H1 (cell line): ENCODE results near the gene AGBL4. TPM values are rescaled to one million over a fixed set of nuclear protein-coding genes. Genes with fewer than 3 reads are reported as not detected.

Experiments used
- HDAC2 ChIP-seq, 2 experiments: fragments of 300-600 bp in 1 of 2; sonication (generic) in 1 of 2; IDR thresholded peaks; 2 replicates each; pipeline ENCODE4 v1.6.1; 2011 to 2012; ENCODE audit warnings: low read depth in 2 of 2, low read length in 2 of 2, mild to moderate bottlenecking in 2 of 2, moderate library complexity in 2 of 2, borderline replicate concordance in 1 of 2, inconsistent platforms in 1 of 2
- KDM5A ChIP-seq: fragments of 200-600 bp; IDR thresholded peaks from 2 replicates; pipeline ENCODE4 v1.7.1; 2012; ENCODE audit warnings: mild to moderate bottlenecking, low read length, inconsistent platforms, mixed read lengths
- MAFK ChIP-seq: IDR thresholded peaks from 2 replicates; pipeline ENCODE4 v1.6.1; 2012; ENCODE audit warnings: low read depth, mild to moderate bottlenecking, improper control_type of control experiment, low read length
- RBBP5 ChIP-seq: IDR thresholded peaks from 2 replicates; pipeline ENCODE4 v1.7.1; 2012; ENCODE audit warnings: low read depth, mild to moderate bottlenecking, inconsistent platforms, low read length, moderate library complexity, borderline replicate concordance
- polyA plus RNA-seq, 7 experiments: library from polyadenylated mRNA; depleted of rRNA in 3 of 7; stranded (reverse) in 5 of 7; unstranded in 2 of 7; fragments of >200 nt in 5 of 7; fragments of 200-250 nt in 2 of 7; gene quantifications; 1 replicate in 5 of 7; 2 replicates in 1 of 7; 4 replicates in 1 of 7; pipeline versions ENCODE4 v1.2.1 to v1.2.3, GENCODE V29; 2011 to 2013; ENCODE audit warnings: missing spikeins in 2 of 7, mixed read lengths in 2 of 7
- total RNA-seq: library from RNA; stranded (reverse); fragmentation: NEBNext Ultra II Directional; extraction: Animal tissue kit (Norgen Biotek cat#: 25700); gene quantifications from 2 replicates; pipeline ENCODE4 v1.2.1, GENCODE V29; 2021
- TF ChIP-seq, protein P1 (sequence below): fragments of 300-600 bp; sonication (generic); IDR thresholded peaks from 2 replicates; pipeline ENCODE4 v1.7.1; 2012; ENCODE audit warnings: low read length, moderate library complexity, mild to moderate bottlenecking, inconsistent platforms; ENCODE audit not compliant: insufficient replicate concordance
- TF ChIP-seq, protein P2 (sequence below): IDR thresholded peaks from 2 replicates; pipeline ENCODE4 v1.6.1; 2012; ENCODE audit warnings: inconsistent platforms
- TF ChIP-seq, protein P3 (sequence below), 3 experiments: IDR thresholded peaks; 1 replicate in 2 of 3; 2 replicates in 1 of 3; pipeline versions ENCODE4 v1.5.1 to v1.6.1; 2011; ENCODE audit warnings: low read length in 3 of 3, mild to moderate bottlenecking in 3 of 3, inconsistent platforms in 2 of 3, low read depth in 1 of 3, moderate library complexity in 1 of 3; ENCODE audit not compliant: insufficient read depth in 1 of 3; ENCODE audit errors: control extremely low read depth in 1 of 3

AGBL4 gene
- total and polyA plus RNA-seq, 2 of the 8 experiments (the other 6 are each of a cell fraction or from before 2014, with no cell fraction given) = 0.41 to 0.45 TPM

DNA sequence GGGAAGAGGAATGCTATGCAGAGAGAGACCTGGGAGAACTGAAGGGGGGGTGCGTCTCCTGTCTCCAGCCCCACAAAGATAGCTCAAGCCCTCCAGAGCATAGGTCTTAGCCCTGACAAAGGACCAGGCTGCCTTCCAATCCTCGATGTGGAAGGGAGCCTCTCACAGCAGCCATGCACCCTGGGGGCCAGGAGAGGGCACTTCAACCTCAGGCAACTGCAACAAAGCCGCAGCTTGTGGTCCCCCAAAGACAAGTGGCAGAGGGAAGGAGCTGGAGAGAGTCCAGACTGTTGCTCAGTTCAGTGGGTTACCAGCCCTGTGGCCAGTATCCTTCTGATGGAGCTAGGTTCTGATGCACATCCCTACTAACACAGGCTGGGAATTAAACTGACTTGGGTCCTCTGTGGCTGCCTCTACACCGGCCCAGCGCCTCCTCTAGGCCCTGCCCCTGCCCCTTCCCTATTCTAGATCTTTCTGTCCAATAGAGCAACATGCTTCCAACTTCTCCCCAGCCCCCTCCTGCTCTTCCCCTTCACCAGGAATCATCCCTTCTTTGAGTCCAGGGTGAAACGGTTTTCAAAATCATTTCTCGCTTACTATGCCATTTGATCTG lies 1451.0 kb downstream of the AGBL4 start (continued):
- TF ChIP-seq, protein P1, sequence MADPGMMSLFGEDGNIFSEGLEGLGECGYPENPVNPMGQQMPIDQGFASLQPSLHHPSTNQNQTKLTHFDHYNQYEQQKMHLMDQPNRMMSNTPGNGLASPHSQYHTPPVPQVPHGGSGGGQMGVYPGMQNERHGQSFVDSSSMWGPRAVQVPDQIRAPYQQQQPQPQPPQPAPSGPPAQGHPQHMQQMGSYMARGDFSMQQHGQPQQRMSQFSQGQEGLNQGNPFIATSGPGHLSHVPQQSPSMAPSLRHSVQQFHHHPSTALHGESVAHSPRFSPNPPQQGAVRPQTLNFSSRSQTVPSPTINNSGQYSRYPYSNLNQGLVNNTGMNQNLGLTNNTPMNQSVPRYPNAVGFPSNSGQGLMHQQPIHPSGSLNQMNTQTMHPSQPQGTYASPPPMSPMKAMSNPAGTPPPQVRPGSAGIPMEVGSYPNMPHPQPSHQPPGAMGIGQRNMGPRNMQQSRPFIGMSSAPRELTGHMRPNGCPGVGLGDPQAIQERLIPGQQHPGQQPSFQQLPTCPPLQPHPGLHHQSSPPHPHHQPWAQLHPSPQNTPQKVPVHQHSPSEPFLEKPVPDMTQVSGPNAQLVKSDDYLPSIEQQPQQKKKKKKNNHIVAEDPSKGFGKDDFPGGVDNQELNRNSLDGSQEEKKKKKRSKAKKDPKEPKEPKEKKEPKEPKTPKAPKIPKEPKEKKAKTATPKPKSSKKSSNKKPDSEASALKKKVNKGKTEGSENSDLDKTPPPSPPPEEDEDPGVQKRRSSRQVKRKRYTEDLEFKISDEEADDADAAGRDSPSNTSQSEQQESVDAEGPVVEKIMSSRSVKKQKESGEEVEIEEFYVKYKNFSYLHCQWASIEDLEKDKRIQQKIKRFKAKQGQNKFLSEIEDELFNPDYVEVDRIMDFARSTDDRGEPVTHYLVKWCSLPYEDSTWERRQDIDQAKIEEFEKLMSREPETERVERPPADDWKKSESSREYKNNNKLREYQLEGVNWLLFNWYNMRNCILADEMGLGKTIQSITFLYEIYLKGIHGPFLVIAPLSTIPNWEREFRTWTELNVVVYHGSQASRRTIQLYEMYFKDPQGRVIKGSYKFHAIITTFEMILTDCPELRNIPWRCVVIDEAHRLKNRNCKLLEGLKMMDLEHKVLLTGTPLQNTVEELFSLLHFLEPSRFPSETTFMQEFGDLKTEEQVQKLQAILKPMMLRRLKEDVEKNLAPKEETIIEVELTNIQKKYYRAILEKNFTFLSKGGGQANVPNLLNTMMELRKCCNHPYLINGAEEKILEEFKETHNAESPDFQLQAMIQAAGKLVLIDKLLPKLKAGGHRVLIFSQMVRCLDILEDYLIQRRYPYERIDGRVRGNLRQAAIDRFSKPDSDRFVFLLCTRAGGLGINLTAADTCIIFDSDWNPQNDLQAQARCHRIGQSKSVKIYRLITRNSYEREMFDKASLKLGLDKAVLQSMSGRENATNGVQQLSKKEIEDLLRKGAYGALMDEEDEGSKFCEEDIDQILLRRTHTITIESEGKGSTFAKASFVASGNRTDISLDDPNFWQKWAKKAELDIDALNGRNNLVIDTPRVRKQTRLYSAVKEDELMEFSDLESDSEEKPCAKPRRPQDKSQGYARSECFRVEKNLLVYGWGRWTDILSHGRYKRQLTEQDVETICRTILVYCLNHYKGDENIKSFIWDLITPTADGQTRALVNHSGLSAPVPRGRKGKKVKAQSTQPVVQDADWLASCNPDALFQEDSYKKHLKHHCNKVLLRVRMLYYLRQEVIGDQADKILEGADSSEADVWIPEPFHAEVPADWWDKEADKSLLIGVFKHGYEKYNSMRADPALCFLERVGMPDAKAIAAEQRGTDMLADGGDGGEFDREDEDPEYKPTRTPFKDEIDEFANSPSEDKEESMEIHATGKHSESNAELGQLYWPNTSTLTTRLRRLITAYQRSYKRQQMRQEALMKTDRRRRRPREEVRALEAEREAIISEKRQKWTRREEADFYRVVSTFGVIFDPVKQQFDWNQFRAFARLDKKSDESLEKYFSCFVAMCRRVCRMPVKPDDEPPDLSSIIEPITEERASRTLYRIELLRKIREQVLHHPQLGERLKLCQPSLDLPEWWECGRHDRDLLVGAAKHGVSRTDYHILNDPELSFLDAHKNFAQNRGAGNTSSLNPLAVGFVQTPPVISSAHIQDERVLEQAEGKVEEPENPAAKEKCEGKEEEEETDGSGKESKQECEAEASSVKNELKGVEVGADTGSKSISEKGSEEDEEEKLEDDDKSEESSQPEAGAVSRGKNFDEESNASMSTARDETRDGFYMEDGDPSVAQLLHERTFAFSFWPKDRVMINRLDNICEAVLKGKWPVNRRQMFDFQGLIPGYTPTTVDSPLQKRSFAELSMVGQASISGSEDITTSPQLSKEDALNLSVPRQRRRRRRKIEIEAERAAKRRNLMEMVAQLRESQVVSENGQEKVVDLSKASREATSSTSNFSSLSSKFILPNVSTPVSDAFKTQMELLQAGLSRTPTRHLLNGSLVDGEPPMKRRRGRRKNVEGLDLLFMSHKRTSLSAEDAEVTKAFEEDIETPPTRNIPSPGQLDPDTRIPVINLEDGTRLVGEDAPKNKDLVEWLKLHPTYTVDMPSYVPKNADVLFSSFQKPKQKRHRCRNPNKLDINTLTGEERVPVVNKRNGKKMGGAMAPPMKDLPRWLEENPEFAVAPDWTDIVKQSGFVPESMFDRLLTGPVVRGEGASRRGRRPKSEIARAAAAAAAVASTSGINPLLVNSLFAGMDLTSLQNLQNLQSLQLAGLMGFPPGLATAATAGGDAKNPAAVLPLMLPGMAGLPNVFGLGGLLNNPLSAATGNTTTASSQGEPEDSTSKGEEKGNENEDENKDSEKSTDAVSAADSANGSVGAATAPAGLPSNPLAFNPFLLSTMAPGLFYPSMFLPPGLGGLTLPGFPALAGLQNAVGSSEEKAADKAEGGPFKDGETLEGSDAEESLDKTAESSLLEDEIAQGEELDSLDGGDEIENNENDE = no peak
- TF ChIP-seq, protein P2, sequence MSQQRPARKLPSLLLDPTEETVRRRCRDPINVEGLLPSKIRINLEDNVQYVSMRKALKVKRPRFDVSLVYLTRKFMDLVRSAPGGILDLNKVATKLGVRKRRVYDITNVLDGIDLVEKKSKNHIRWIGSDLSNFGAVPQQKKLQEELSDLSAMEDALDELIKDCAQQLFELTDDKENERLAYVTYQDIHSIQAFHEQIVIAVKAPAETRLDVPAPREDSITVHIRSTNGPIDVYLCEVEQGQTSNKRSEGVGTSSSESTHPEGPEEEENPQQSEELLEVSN = no peak
- TF ChIP-seq KDM5A (no peak), HDAC2 (IDR thresholded peaks at IDR 0.05; ENCODE audit: borderline replicate concordance in 1 of 2, low read depth in 2 of 2, low read length in 2 of 2) (no peak), RBBP5 (no peak), MAFK (no peak)
- TF ChIP-seq, protein P3, sequence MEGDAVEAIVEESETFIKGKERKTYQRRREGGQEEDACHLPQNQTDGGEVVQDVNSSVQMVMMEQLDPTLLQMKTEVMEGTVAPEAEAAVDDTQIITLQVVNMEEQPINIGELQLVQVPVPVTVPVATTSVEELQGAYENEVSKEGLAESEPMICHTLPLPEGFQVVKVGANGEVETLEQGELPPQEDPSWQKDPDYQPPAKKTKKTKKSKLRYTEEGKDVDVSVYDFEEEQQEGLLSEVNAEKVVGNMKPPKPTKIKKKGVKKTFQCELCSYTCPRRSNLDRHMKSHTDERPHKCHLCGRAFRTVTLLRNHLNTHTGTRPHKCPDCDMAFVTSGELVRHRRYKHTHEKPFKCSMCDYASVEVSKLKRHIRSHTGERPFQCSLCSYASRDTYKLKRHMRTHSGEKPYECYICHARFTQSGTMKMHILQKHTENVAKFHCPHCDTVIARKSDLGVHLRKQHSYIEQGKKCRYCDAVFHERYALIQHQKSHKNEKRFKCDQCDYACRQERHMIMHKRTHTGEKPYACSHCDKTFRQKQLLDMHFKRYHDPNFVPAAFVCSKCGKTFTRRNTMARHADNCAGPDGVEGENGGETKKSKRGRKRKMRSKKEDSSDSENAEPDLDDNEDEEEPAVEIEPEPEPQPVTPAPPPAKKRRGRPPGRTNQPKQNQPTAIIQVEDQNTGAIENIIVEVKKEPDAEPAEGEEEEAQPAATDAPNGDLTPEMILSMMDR (IDR thresholded peaks at IDR 0.05; ENCODE audit: control extremely low read depth in 1 of 3, insufficient read depth in 1 of 3, low read depth in 1 of 3, low read length in 3 of 3) = peak; percentile 94 to 99 (median 96)
